IPS DF 4.7 (cell line): Measurements from ENCODE around the gene MAMDC2.
"Not testable (repeated sequence)": the region's sequence is repeated elsewhere in the genome, so short reads cannot be mapped to it uniquely, and the experiment has no call there.

ENCODE experiments used
- DNase-seq: peaks from one replicate; pipeline ENCODE4 v3.0.0-alpha.2; 2013; ENCODE audit warnings: low spot score; ENCODE audit errors: extremely low read depth

The MAMDC2 gene

DNA sequence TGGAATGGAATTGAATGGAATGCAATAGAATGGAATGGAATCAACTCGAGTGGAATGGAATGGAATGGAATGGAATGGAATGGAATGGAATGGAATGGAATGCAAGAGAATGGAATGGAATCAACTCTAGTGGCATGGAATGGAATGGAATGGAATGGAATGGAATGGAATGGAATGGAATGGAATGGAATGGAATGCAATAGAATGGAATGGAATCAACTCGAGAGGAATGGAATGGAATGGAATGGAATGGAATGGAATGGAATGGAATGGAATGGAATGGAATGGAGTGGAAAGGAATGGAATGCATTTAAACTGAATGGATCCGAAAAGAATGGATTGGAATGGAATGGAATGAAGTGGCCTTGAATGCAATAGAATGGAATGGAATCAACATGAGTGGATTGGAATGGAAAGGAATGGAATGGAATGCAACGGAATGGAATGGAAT, 5.5 kb upstream of the MAMDC2 start:
- not testable (repeated sequence) for DNase-seq

GRCh38 chr9:70040376-70040903, 3.2 kb upstream of the MAMDC2 start:
- DNase-seq = no peak

GRCh38 chr9:70042461-70043215, 1.0 kb upstream of the MAMDC2 start:
- no peak for DNase-seq

GRCh38 chr9:70043285-70043684, 363 bp upstream of the MAMDC2 start:
- DNase-seq = no peak

DNA sequence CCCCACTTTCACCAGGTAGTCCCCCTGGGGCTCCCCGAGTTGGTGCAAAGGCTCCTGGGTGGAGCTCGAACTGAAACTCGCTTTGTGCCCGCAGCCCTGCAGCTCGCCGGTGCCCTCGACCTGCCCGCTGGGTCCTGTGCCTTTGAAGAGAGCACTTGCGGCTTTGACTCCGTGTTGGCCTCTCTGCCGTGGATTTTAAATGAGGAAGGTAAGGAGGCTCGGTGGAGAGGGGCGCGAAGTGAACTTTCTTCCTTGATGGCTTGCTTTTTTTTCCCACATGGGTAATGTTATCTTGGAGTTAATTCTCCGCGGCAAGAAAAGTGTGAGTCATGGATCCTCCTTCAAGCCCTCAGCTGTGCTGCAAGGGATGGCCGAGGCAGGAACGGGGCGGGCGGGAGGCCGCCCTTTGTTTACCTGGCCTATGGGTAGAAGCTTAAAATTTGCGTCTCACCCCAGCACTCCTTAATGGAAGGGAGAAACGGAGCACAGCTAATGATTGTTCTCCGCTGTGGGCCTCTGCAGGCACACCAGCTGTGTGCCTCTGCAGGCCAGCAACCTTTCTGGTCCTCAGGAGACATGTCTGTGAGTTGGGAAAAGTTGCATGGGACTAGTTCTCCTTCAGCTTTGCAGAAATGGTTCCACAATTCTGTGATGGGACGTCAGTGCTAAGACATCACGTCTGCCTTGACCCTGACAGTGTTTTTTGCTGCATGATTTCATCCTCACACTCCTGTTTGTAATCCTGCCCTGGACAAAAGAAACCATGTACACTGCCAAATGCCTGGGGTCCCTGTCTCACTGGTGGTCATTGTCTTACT, 1.1 kb downstream of the MAMDC2 start:
- DNase-seq = no peak

DNA sequence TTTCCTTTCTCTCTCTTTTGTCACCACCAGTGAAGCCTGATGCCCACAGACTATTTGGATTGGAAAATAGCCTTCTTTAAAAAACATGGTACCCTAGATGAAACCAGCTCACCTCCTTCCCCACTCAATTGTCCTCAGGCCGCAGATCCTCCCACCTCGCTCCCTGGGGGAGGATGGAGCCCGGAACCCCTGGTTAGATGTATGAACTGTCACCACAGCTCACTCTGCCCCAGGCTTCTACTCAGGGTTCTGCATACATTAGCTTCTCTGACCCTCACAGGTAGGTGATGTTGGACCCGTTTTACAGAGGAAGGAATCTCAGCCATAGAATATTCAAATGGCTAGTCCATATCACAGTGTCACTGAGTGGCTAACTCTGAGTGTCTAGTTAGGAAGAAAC, 1.8 kb downstream of the MAMDC2 start:
- DNase-seq = no peak

GRCh38 chr9:70046274-70047070, 2.8 kb downstream of the MAMDC2 start:
- DNase-seq = no peak

DNA sequence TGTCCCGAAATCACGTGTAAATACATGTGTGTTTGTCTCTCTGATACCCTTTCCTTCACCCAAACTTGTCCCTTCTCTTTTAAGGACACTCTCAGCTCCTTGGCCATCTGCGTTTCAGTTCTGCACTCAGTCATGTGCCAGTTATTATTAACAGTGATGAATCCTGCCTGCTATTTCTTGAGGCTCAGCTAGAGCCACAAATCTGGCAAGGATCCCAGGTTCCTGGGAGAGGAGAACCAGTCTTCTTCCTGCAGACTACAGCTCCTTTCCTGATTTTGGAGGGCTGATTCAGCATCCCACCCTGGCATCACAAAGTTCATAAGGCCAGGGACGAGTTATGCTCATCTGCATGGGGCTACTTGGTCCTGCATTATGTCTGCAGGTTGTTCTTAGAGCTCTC, 5.6 kb downstream of the MAMDC2 start:
- no peak for DNase-seq

DNA sequence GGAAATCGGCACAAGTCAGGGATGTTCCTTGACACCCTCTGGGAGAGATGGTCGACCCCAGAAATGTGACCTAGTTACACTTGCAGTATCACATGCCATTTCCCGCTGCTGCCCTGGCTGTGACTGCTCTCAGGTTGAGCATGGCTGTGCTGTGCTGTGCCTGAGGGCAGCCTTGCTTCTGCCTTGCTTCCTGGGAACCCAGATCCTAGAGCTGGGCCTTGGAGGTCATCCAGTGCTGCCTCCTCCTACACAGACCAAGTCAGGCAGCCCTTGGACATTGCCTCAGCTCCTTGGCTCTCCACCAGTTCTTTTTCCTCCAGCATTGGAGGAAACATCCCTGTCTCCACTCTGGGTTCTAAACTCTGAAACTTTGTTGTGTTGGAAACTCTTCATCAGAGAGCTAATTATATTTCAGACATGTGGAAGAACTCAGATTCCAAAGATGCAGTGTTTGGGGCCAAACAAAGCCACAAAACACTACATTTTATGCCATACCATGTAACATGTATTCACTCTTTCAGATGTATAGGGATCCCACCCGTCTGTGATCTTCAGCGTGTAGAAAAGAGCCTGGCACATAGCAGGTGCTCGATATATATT, 6.1 kb downstream of the MAMDC2 start:
- no peak for DNase-seq

GRCh38 chr9:70052768-70053167, 9.1 kb downstream of the MAMDC2 start:
- no peak for DNase-seq

DNA sequence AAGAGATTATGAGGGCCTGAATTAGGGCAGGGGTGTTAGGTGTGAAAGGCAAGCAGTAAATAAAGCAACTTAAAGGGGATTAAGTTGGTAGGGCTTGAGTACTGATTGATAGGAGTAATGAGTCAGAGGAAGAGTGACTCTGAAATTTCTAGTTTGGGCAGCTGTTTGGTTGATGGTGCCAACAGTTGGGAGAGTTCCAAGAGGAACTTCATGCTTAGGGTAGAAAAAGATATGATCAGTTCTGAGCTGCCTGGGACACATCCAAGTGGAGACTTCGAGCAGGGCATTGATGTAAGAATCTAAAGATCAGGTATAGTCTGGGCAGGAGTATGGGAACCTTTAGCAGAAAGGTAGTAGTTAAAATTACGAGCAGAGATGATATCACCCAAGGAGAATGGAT, 10.2 kb downstream of the MAMDC2 start:
- no peak for DNase-seq

- no peak for DNase-seq
Observed at GRCh38 chr9:70054521-70054920, 10.9 kb downstream of the MAMDC2 start.

- no peak for DNase-seq
Observed at GRCh38 chr9:70055406-70056210, 12.0 kb downstream of the MAMDC2 start.

DNA sequence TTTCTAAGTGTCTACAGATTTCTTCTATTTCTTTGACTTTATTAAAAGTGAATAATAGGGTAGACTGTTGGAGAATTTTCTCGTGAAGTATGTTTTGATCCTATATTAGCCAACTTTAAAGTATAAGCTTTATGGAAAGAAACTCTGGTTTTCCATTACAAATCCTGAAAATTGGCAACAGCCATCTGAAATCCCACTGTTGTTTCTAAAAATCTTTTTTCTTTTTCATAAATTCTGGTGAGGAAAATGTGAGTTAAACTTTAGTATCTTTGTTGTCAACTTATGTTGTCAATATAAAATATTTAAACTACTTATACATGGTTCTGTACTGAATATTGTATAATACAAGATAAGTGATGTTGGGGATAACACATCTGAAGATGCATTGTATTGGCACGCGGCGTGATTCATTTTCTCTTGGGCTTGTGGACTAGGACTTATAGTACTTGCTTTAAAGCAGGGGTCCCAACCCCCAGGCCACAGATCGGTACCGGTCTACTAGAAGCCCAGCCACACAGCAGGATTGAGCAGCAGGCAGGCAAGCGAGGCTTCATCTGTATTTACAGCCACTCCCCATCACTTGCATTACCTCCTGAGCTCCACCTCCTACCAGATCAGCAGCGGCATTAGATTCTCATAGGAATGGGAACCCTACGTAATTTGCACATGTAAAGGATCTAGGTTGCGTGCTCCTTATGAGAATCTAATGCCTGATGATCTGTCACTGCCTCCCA, 12.7 kb downstream of the MAMDC2 start:
- no peak for DNase-seq

DNA sequence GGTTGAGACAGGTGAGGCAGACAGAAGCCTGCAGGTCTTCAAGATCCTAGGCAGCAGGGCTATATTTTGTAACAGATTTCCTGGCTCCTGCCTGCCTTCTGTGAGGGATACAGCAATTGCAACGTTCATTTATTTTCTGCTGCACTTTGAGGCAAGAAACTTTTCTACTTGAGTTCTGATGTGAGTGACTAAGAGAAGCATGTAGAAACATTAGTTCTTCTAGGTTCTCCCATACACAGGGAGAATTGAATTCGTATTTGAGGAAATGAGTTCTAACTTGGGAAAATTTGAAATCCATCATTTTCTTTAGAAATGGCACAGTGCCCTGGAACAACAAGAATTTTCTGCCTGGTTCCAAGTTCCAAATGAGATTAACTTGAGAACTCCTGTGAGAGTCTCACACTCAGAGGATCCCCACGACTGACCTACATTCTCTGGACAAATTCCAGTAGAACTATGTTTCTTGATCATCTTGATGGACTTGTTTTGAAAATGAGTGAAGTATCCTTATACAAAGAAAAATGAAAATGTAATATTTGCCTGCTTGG, 15.0 kb downstream of the MAMDC2 start:
- DNase-seq = no peak

DNA sequence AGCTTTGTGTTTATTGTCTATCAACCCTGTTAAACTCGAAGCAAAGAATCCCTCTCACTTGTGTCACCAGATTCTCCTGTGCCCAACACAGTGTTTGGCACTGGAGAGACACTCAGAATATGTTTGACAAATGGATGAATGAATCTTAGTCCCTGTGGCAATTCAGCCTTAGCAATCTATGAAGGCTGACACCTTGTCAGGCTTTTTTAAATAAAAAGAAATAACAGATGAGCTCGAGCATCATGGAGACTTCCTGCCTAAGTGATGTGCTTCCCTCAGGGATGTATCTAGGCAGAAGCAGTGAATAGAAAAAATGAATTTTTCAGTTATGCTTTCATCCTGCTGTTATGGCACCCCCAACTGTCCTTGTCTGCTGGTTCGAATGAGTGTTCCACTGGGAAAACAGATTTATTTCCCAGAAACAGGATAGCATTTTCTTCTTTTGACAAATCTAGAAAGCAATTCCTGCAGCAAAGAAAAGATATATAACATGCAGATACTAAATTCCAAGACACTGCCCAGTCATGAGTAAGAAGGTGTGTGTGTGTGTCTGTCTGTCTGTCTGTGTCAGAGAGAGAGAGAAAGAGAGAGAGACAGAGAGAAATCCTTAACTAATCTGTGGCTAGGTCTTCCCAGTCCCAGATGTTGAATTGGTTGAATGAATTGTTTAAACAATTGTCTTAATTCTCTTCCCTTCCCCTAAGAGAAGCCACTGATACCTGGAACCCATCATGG, 16.7 kb downstream of the MAMDC2 start:
- DNase-seq = no peak

- DNase-seq = no peak
Observed at GRCh38 chr9:70060883-70061507, 17.3 kb downstream of the MAMDC2 start.

GRCh38 chr9:70061776-70062175, 18.1 kb downstream of the MAMDC2 start:
- DNase-seq = no peak
